HCT116 (cell line): ENCODE results near the gene ANXA3. TPM values are rescaled to one million over a fixed set of nuclear protein-coding genes. Genes with fewer than 3 reads are reported as not detected.

ENCODE experiments used
- ATAC-seq: fragments of 200-7000 bp; cut with Tn5 transposase; 2 replicates; pipeline ENCODE4 v1.9.1; 2020; ENCODE audit warnings: mild to moderate bottlenecking, moderate library complexity
- BruUV-seq: library from RNA; stranded (reverse); fragments of 400-500 nt; replicated peaks from 2 replicates; lab custom pipeline; 2021; lab: Mats Ljungman, UMichigan
- CTCF ChIA-PET: fragments of 300-600 bp; sonication (Branson Sonifier 250); formaldehyde crosslinking; loops from one replicate; lab custom pipeline; 2021; ENCODE audit warnings: antibody characterized with exemption; lab: Charles Lee
- POLR2A ChIA-PET: fragments of 300-600, 350-600 bp; sonication (Branson Sonifier 250); formaldehyde crosslinking; loops from one replicate; lab custom pipeline; 2021; ENCODE audit warnings: antibody characterized with exemption; lab: Charles Lee
- RAD21 ChIA-PET, 2 experiments: fragments of 300-600 bp; sonication (Branson Sonifier 250); formaldehyde crosslinking; loops; one replicate each; lab custom pipeline; 2023; ENCODE audit warnings: low total read pairs in 2 of 2; ENCODE audit not compliant: uncharacterized antibody in 2 of 2, unreplicated experiment in 2 of 2, low non-redundant PET in 1 of 2; lab: Charles Lee
- DNase-seq: peaks from one replicate; pipeline ENCODE4 v3.0.0-alpha.2; 2010; ENCODE audit warnings: low read depth, low spot score
- H2AFZ ChIP-seq: fragments of 200-600 bp; shearing (Covaris generic), sonication (generic); 2 replicates; pipeline ENCODE4 v1.6.1; 2017; ENCODE audit warnings: low read depth, mixed run types, mixed read lengths, antibody characterized with exemption, low read length; ENCODE audit not compliant: poor library complexity, severe bottlenecking
- H3K27ac ChIP-seq: 2 replicates; pipeline ENCODE4 v1.5.1; 2012; ENCODE audit warnings: low read depth, low read length
- H3K27me3 ChIP-seq: fragments of 200-600 bp; sonication (generic); 2 replicates; pipeline ENCODE4 v1.6.1; 2016; ENCODE audit warnings: mixed run types, low read length, mixed read lengths; ENCODE audit not compliant: insufficient read depth
- H3K36me3 ChIP-seq, 2 experiments: fragments of 200-500 bp in 1 of 2; fragments of 200-600 bp in 1 of 2; sonication (Bioruptor generic) in 1 of 2; sonication (generic) in 1 of 2; 2 replicates each; pipeline versions ENCODE4 v1.5.1 to v1.6.1; 2014 to 2016; ENCODE audit warnings: low read length in 2 of 2, inconsistent platforms in 1 of 2, mixed read lengths in 1 of 2, mixed run types in 1 of 2; ENCODE audit not compliant: insufficient read depth in 2 of 2, control insufficient read depth in 1 of 2
- H3K4me1 ChIP-seq, 2 experiments: fragments of 200-600 bp in 1 of 2; sonication (generic) in 1 of 2; 2 replicates each; pipeline versions ENCODE4 v1.5.1 to v1.6.1; 2012 to 2017; ENCODE audit warnings: low read length in 2 of 2, inconsistent platforms in 1 of 2, mild to moderate bottlenecking in 1 of 2, mixed read lengths in 1 of 2, mixed run types in 1 of 2, moderate library complexity in 1 of 2; ENCODE audit not compliant: insufficient read depth in 2 of 2, control insufficient read depth in 1 of 2
- H3K4me2 ChIP-seq: fragments of 200-600 bp; sonication (generic); 2 replicates; pipeline ENCODE4 v1.6.1; 2017; ENCODE audit warnings: mixed run types, low read length, mixed read lengths
- H3K4me3 ChIP-seq, 2 experiments: fragments of 200-600 bp in 1 of 2; sonication (generic) in 1 of 2; replicated peaks in 1 of 2; 2 replicates each; pipeline ENCODE4 v1.5.1; 2011 to 2016; ENCODE audit warnings: low read length in 2 of 2, control low read depth in 1 of 2, low read depth in 1 of 2, mild to moderate bottlenecking in 1 of 2, mixed read lengths in 1 of 2, mixed run types in 1 of 2
- H3K79me2 ChIP-seq: fragments of 200-600 bp; sonication (generic); 2 replicates; pipeline ENCODE4 v1.6.1; 2017; ENCODE audit warnings: mild to moderate bottlenecking, mixed run types, low read length, moderate library complexity, mixed read lengths; ENCODE audit not compliant: insufficient read depth
- H3K9ac ChIP-seq: fragments of 200-600 bp; sonication (generic); 2 replicates; pipeline ENCODE4 v1.6.1; 2016; ENCODE audit warnings: low read length, mixed read lengths
- H3K9me2 ChIP-seq: fragments of 200-600 bp; sonication (generic), shearing (Covaris generic); 2 replicates; pipeline ENCODE4 v1.6.1; 2017; ENCODE audit warnings: mixed run types, mild to moderate bottlenecking, moderate library complexity; ENCODE audit not compliant: insufficient read depth
- H3K9me3 ChIP-seq, 2 experiments: fragments of 200-500 bp in 1 of 2; fragments of 200-600 bp in 1 of 2; sonication (Bioruptor generic) in 1 of 2; sonication (generic) in 1 of 2; 2 replicates each; pipeline ENCODE4 v1.6.1; 2014 to 2017; ENCODE audit warnings: low read length in 2 of 2, mixed read lengths in 2 of 2, inconsistent platforms in 1 of 2, low read depth in 1 of 2, mild to moderate bottlenecking in 1 of 2, mixed run types in 1 of 2, moderate library complexity in 1 of 2; ENCODE audit not compliant: control insufficient read depth in 1 of 2, insufficient read depth in 1 of 2
- H4K20me1 ChIP-seq: fragments of 200-600 bp; sonication (generic), shearing (Covaris generic); 2 replicates; pipeline ENCODE4 v1.6.1; 2017; ENCODE audit warnings: mixed run types, mild to moderate bottlenecking, moderate library complexity; ENCODE audit not compliant: insufficient read depth
- CEBPB ChIP-seq: IDR thresholded peaks from 2 replicates; pipeline ENCODE4 v1.6.1; 2012; ENCODE audit warnings: low read depth
- CTCF ChIP-seq, 3 experiments: fragments of 200-600 bp in 1 of 3; sonication (generic) in 1 of 3; IDR thresholded peaks in 2 of 3; conservative IDR thresholded peaks in 1 of 3; 2 replicates each; pipeline ENCODE4 v1.5.1; 2012 to 2017; ENCODE audit warnings: low read depth in 2 of 3, low read length in 2 of 3, antibody characterized with exemption in 1 of 3, borderline replicate concordance in 1 of 3, control low read depth in 1 of 3, mild to moderate bottlenecking in 1 of 3, mixed read lengths in 1 of 3, mixed run types in 1 of 3, moderate library complexity in 1 of 3; ENCODE audit not compliant: insufficient read depth in 1 of 3
- FOSL1 ChIP-seq: IDR thresholded peaks from 2 replicates; pipeline ENCODE4 v1.6.1; 2012; ENCODE audit warnings: low read depth
- POLR2A ChIP-seq: IDR thresholded peaks from 2 replicates; pipeline ENCODE4 v1.7.0; 2011; ENCODE audit warnings: borderline replicate concordance; ENCODE audit not compliant: insufficient read depth, insufficient read length; ENCODE audit errors: extremely low read depth
- POLR2AphosphoS5 ChIP-seq: IDR thresholded peaks from 2 replicates; pipeline ENCODE4 v1.6.1; 2011; ENCODE audit warnings: mild to moderate bottlenecking, low read depth, low read length, moderate library complexity
- RAD21 ChIP-seq: IDR thresholded peaks from 2 replicates; pipeline ENCODE4 v1.6.1; 2012; ENCODE audit warnings: low read depth, mild to moderate bottlenecking
- SIN3A ChIP-seq: IDR thresholded peaks from 2 replicates; pipeline ENCODE4 v1.6.1; 2012; ENCODE audit warnings: low read depth
- SP1 ChIP-seq: IDR thresholded peaks from 2 replicates; pipeline ENCODE4 v1.6.1; 2012; ENCODE audit warnings: low read depth
- TCF7L2 ChIP-seq: IDR thresholded peaks from 2 replicates; pipeline ENCODE4 v1.7.0; 2011; ENCODE audit warnings: borderline replicate concordance, inconsistent platforms; ENCODE audit not compliant: insufficient read depth, insufficient read length; ENCODE audit errors: extremely low read depth
- YY1 ChIP-seq: IDR thresholded peaks from 2 replicates; pipeline ENCODE4 v1.6.1; 2011; ENCODE audit warnings: low read length, low read depth, moderate library complexity, mild to moderate bottlenecking; ENCODE audit not compliant: insufficient replicate concordance; ENCODE audit errors: extremely low read depth
- ZBTB33 ChIP-seq: IDR thresholded peaks from 2 replicates; pipeline ENCODE4 v1.6.1; 2011; ENCODE audit warnings: mild to moderate bottlenecking, low read length, moderate library complexity; ENCODE audit not compliant: insufficient replicate concordance; ENCODE audit errors: extremely low read depth
- ZNF274 ChIP-seq: fragments of 200-500 bp; sonication (Bioruptor generic); IDR thresholded peaks from 2 replicates; pipeline ENCODE4 v1.6.1; 2014; ENCODE audit warnings: mild to moderate bottlenecking, low read depth, low read length, inconsistent platforms
- intact Hi-C: fragments of 100-400 bp; cut with micrococcal nuclease; formaldehyde crosslinking; loops from 2 replicates; pipeline ENCODE4 v1.10.0; 2022
- total RNA-seq: library from RNA; stranded (reverse); gene quantifications from one replicate; pipeline ENCODE4 v1.2.1, GENCODE V29; 2021; ENCODE audit not compliant: unreplicated experiment
- TF ChIP-seq, protein P1 (sequence below): IDR thresholded peaks from 2 replicates; pipeline ENCODE4 v1.6.1; 2012

Gene ANXA3
- total RNA-seq, 1 experiment from 2014 or later = 158 TPM

GRCh38 chr4:78659264-78659663 is 107.7 kb downstream of the ANXA3 start:
- no TSS peak for BruUV-seq
- Histone ChIP-seq H3K9me2 (no peaks in the 10 kb centered on the region), H3K27me3 (no peaks in the 10 kb centered on the region), H3K27ac (no peak overlapping the region), H3K4me1 (no peaks in the 10 kb centered on the region), H3K4me2 (no peak overlapping the region), H2AFZ (no peak overlapping the region), H3K79me2 (no peaks in the 10 kb centered on the region), H3K9me3 (no peaks in the 10 kb centered on the region), H3K9ac (no peak overlapping the region), H3K4me3 (no peak overlapping the region), H3K36me3 (no peaks in the 10 kb centered on the region), H4K20me1 (no peaks in the 10 kb centered on the region)
- RAD21 ChIA-PET = no interaction called here
- POLR2A ChIA-PET = no interaction called here
- TF ChIP-seq CTCF (IDR thresholded peaks at IDR 0.05 in 2 of 3, conservative IDR thresholded peaks at IDR 0.05 in 1 of 3; ENCODE audit: borderline replicate concordance in 1 of 3, insufficient read depth in 1 of 3, low read depth in 2 of 3, low read length in 2 of 3) (no peak), CEBPB (no peak), FOSL1 (no peak)
- TF ChIP-seq, protein P1, sequence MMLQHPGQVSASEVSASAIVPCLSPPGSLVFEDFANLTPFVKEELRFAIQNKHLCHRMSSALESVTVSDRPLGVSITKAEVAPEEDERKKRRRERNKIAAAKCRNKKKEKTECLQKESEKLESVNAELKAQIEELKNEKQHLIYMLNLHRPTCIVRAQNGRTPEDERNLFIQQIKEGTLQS = no peak
- DNase-seq (no peak), ATAC-seq (no peak)
- intact Hi-C loops = no loop called here
- CTCF ChIA-PET = no interaction called here

DNA sequence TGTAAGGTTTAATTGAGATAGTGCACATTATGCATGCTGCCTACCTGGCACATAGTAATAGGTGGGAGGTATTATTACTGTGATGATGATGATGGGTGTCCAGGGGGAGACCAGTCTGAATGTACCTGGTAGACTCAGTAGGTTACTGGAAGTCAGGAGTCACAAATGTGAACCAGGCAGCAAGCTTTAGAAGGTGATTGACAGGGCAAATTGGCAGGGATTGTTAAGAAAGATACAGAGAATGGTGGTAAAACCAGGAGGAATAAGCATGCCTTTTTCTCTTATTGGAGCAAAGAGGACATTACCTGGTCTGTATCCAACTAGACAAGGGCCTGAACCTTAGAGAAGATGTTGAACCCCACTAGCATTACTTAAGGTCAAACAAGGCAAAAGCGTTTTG is 108.1 kb downstream of the ANXA3 start:
- Histone ChIP-seq H2AFZ (no peak overlapping the region), H4K20me1 (no peaks in the 10 kb centered on the region), H3K9me3 (no peaks in the 10 kb centered on the region), H3K4me3 (no peak overlapping the region), H3K27me3 (no peaks in the 10 kb centered on the region), H3K9me2 (no peaks in the 10 kb centered on the region), H3K36me3 (no peaks in the 10 kb centered on the region), H3K4me1 (no peaks in the 10 kb centered on the region), H3K79me2 (no peaks in the 10 kb centered on the region), H3K27ac (no peak overlapping the region), H3K4me2 (no peak overlapping the region), H3K9ac (no peak overlapping the region)
- DNase-seq (no peak), ATAC-seq (no peak)
- CTCF ChIA-PET = no interaction called here
- intact Hi-C loops = no loop called here
- no TSS peak for BruUV-seq
- POLR2A ChIA-PET = no interaction called here
- RAD21 ChIA-PET = no interaction called here
- TF ChIP-seq SIN3A (no peak), CTCF (IDR thresholded peaks at IDR 0.05 in 2 of 3, conservative IDR thresholded peaks at IDR 0.05 in 1 of 3; ENCODE audit: borderline replicate concordance in 1 of 3, insufficient read depth in 1 of 3, low read depth in 2 of 3, low read length in 2 of 3) (no peak), TCF7L2 (no peak), POLR2AphosphoS5 (no peak), RAD21 (no peak), POLR2A (no peak), ZBTB33 (no peak), ZNF274 (no peak), SP1 (no peak), YY1 (no peak)
